ENCODE measurements around the gene HOXD4.

HOXD4 gene

GRCh38 chr2:176105730-176106580 is 45.4 kb upstream of the HOXD4 start (continued):
- TF ChIP-seq PRDM1 (tag by site-specific recombination; IDR thresholded peaks at IDR 0.05) = peak; percentile 100
- TF ChIP-seq ZNF121 (tag by site-specific recombination; IDR thresholded peaks at IDR 0.05) = no peak
- no peak for TF ChIP-seq PRDM10 (tag by site-specific recombination; IDR thresholded peaks at IDR 0.05)
- peak; percentile 39; the same call in 1 of the 2 replicates for TF ChIP-seq CTCF (tag by site-specific recombination; IDR thresholded peaks at IDR 0.05)
- TF ChIP-seq ZNF274 (IDR thresholded peaks at IDR 0.05; ENCODE audit: low read length) = no peak
- no peak for TF ChIP-seq ZNF274 (tag by site-specific recombination; IDR thresholded peaks at IDR 0.05; ENCODE audit: borderline replicate concordance)
- no peak for TF ChIP-seq ZNF692 (tag by site-specific recombination; IDR thresholded peaks at IDR 0.05)
- TF ChIP-seq ZNF2 (tag by site-specific recombination; IDR thresholded peaks at IDR 0.05) = no peak; the same call in 1 of the 2 replicates
- TF ChIP-seq ZNF341 (tag by site-specific recombination; IDR thresholded peaks at IDR 0.05; ENCODE audit: low read depth) = no peak
- no peak for TF ChIP-seq EGR2 (tag by site-specific recombination; IDR thresholded peaks at IDR 0.05; ENCODE audit: low read depth)
- no peak for TF ChIP-seq ZNF560 (tag by site-specific recombination; IDR thresholded peaks at IDR 0.05; ENCODE audit: borderline replicate concordance)
- TF ChIP-seq ZFP41 (tag by site-specific recombination; IDR thresholded peaks at IDR 0.05; ENCODE audit: borderline replicate concordance) = no peak
- no peak for TF ChIP-seq BCL11A (tag by site-specific recombination; IDR thresholded peaks at IDR 0.05; ENCODE audit: low read depth)
- peak; percentile 82 for TF ChIP-seq ZBTB17 (tag by site-specific recombination; IDR thresholded peaks at IDR 0.05)
- TF ChIP-seq ZBTB7A (tag by site-specific recombination; IDR thresholded peaks at IDR 0.05; ENCODE audit: low read depth) = 0 out of 2 replicates have a peak, but pooled peaks have one; percentile 37
- no peak for TF ChIP-seq HOXC10 (CRISPR knock-in tag; IDR thresholded peaks at IDR 0.05)
- TF ChIP-seq KLF7 (tag by site-specific recombination; IDR thresholded peaks at IDR 0.05; ENCODE audit: borderline replicate concordance) = peak; percentile 43; the same call in 1 of the 2 replicates
- no peak for TF ChIP-seq ZNF837 (tag by site-specific recombination; IDR thresholded peaks at IDR 0.05)
- no peak for TF ChIP-seq ZNF610 (tag by site-specific recombination; IDR thresholded peaks at IDR 0.05; ENCODE audit: borderline replicate concordance)
- no peak for TF ChIP-seq ZNF792 (tag by site-specific recombination; IDR thresholded peaks at IDR 0.05)
- TF ChIP-seq ZNF391 (tag by site-specific recombination; IDR thresholded peaks at IDR 0.05; ENCODE audit: borderline replicate concordance, low read depth) = peak; percentile 52; the same call in 1 of the 2 replicates
- TF ChIP-seq ZNF324 (tag by site-specific recombination; IDR thresholded peaks at IDR 0.05) = no peak
- TF ChIP-seq ZBTB20 (tag by site-specific recombination; IDR thresholded peaks at IDR 0.05) = peak; percentile 60
- no peak for TF ChIP-seq PBX3 (CRISPR knock-in tag; IDR thresholded peaks at IDR 0.05)
- TF ChIP-seq ZSCAN23 (tag by site-specific recombination; IDR thresholded peaks at IDR 0.05) = no peak
- no peak for TF ChIP-seq ZNF561 (tag by site-specific recombination; IDR thresholded peaks at IDR 0.05; ENCODE audit: borderline replicate concordance)
- TF ChIP-seq ZSCAN5A (tag by site-specific recombination; IDR thresholded peaks at IDR 0.05) = no peak
- TF ChIP-seq ATF2 (tag by site-specific recombination; IDR thresholded peaks at IDR 0.05; ENCODE audit: low read depth) = no peak
- peak; percentile 5; the same call in 1 of the 2 replicates for TF ChIP-seq GLIS1 (tag by site-specific recombination; IDR thresholded peaks at IDR 0.05)
